ENCODE results near the gene ABCC1. TPM values are rescaled to one million over a fixed set of nuclear protein-coding genes. Genes with fewer than 3 reads are reported as not detected.

Gene ABCC1
- total RNA-seq, 1 donor = 46.2 TPM

DNA sequence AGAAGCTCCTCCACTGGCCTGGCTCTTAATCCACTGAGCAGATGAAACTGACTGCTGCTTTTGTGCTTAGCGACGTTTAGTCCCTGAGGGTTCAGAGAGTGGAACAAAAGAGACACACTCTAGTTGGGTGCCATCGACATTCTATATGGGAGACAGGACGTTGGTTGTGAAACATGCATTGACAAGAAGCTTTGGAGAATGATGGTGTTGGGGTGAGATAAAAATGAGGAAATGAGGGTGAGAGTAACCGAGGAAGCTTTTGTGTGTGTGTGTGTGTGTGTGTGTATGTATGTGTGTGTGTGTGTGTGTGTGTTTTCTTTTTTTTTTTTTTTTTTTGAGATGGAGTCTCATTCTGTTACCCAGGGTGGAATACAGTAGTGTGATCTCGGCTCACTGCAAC is 89.5 kb downstream of the ABCC1 start:
- TF ChIP-seq, protein P1, sequence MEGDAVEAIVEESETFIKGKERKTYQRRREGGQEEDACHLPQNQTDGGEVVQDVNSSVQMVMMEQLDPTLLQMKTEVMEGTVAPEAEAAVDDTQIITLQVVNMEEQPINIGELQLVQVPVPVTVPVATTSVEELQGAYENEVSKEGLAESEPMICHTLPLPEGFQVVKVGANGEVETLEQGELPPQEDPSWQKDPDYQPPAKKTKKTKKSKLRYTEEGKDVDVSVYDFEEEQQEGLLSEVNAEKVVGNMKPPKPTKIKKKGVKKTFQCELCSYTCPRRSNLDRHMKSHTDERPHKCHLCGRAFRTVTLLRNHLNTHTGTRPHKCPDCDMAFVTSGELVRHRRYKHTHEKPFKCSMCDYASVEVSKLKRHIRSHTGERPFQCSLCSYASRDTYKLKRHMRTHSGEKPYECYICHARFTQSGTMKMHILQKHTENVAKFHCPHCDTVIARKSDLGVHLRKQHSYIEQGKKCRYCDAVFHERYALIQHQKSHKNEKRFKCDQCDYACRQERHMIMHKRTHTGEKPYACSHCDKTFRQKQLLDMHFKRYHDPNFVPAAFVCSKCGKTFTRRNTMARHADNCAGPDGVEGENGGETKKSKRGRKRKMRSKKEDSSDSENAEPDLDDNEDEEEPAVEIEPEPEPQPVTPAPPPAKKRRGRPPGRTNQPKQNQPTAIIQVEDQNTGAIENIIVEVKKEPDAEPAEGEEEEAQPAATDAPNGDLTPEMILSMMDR (IDR thresholded peaks at IDR 0.05; ENCODE audit: insufficient read depth, low read length) = no peak
- no peak overlapping the region for H3K4me3 ChIP-seq (ENCODE audit: low read depth, low read length)
- DNase-seq (ENCODE audit: low read depth) = no peak

DNA sequence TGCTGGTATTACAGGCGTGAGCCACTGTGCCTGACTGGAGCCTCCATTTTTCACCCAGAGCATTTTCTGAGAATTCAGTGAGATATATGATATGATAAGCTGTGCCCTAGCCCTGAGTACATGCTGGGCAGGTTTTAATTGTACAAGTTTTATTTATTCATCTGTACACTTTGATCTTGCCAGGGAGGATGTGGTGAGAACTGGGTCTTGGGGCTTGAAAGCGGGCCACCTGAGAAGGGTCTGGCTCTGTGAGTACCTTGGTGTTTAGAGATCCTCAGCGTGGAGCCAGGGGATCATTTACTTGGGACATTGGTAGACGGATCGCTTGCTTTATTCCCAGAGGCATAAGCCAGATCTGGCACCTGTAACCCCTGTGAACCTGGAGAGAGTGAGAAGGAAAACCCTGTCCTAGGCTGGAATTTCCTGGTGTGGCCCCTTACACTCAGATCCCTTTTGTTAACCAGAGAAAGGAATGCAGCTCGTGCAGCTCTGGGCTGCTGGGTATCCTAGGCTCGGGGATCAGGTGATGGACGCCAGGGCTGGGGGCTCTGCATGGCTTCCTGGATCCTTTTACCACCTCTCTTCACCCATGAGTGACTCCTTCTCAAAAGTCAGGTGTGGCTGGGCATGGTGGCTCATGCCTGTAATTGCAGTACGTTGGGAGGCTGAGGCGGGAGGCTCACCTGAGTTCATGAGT is 91.9 kb downstream of the ABCC1 start:
- no peak for DNase-seq (ENCODE audit: low read depth)
- TF ChIP-seq, protein P1 (IDR thresholded peaks at IDR 0.05; ENCODE audit: insufficient read depth, low read length) = no peak
- H3K4me3 ChIP-seq (ENCODE audit: low read depth, low read length) = no peak overlapping the region

DNA sequence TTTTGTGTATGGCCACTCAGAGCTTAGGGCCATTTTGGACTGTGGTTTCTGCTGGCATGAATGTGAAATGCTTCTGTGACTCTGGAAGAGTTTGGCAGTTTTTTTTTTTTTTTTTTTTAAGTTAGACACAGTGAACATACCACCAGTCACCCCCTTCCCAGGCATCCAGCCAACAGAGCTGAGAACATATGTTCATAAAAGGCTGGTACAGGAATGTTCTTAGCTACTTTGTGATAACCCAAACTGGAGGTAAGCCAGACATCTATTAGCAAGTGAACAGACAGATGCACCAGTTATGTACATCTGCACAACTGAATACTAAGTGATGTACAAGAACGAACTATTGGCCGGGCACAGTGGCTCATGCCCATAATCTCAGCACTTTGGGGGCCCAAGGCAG is 92.7 kb downstream of the ABCC1 start:
- no peak overlapping the region for H3K4me3 ChIP-seq (ENCODE audit: low read depth, low read length)
- peak; percentile 75 for DNase-seq (ENCODE audit: low read depth)
- TF ChIP-seq, protein P1 (IDR thresholded peaks at IDR 0.05; ENCODE audit: insufficient read depth, low read length) = no peak

DNA sequence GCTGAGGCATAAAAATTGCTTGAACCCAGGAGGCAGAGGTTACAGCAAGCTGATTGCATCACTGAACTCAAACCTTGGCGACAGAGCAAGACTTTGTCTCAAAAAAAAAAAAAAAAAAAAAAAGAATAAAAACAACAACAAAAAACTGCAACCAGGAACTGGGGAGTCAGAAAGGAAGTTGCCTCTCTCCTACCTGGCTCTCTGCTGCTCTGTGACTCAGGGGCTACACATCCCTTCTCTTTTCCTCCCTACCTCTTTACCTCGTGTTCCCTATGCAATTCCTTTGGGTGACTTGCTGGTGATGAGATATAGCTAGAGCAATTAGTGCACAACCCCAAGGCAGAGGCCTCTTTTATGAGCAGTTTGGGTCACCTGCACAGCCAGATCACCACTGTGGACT is 95.9 kb downstream of the ABCC1 start:
- TF ChIP-seq, protein P1 (IDR thresholded peaks at IDR 0.05; ENCODE audit: insufficient read depth, low read length) = no peak
- no peak overlapping the region for H3K4me3 ChIP-seq (ENCODE audit: low read depth, low read length)
- no peak for DNase-seq (ENCODE audit: low read depth)

DNA sequence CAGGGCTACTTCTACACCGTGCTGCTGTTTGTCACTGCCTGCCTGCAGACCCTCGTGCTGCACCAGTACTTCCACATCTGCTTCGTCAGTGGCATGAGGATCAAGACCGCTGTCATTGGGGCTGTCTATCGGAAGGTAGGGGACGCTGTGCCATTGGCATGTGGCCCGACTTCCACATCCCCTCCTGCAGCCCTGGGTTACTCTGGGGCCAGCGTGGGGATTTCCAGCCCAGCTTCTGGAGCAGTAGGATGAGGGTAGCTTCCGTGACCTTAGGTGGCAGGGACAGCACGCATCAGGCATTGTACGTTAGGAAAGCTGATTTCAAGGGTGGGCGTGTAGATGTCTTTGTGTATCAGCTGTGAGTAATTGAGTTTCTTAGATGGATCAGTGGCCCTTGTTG is 96.5 kb downstream of the ABCC1 start:
- no peak for DNase-seq (ENCODE audit: low read depth)
- TF ChIP-seq, protein P1 (IDR thresholded peaks at IDR 0.05; ENCODE audit: insufficient read depth, low read length) = no peak
- no peak overlapping the region for H3K4me3 ChIP-seq (ENCODE audit: low read depth, low read length)

DNA sequence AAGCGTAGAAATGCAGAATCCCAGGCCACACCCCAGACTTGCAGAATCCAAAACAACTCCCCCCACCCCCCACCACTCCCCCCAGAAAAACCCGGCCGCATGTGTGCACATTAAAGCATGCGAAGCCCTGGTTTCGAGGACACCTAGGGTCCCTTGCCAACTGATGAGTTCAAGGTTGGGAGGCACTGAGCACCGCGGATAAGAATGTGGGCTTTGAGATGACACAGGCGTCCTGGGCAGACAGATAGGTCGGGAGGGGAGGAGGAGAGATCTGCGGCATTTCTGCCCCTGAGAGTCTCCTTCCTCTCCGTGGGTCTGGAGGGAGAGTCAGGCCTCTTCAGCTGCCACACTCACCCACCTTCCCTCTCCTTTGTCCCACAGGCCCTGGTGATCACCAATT is 98.3 kb downstream of the ABCC1 start:
- TF ChIP-seq, protein P1 (IDR thresholded peaks at IDR 0.05; ENCODE audit: insufficient read depth, low read length) = no peak
- no peak for DNase-seq (ENCODE audit: low read depth)
- no peak overlapping the region for H3K4me3 ChIP-seq (ENCODE audit: low read depth, low read length)
